ENCODE measurements around the gene INS.

INS gene

GRCh38 chr11:2149864-2150847 lies 10.9 kb downstream of the INS start:
- no peak for DNase-seq (ENCODE audit: low spot score in 2 of 2)
- H3K9me3 Mint-ChIP-seq = no peaks in the 10 kb centered on the region
- no peak overlapping the region for H3K4me3 Mint-ChIP-seq
- peaks cover 31% of the 10 kb centered on the region for H3K4me1 Mint-ChIP-seq
- no peaks in the 10 kb centered on the region for H3K36me3 Mint-ChIP-seq
- H3K27ac Mint-ChIP-seq = no peak overlapping the region
- no peak for ATAC-seq

- no peaks in the 10 kb centered on the region for H3K36me3 Mint-ChIP-seq
- H3K4me1 Mint-ChIP-seq = peaks cover 31% of the 10 kb centered on the region
- DNase-seq (ENCODE audit: low spot score in 2 of 2) (no peak), ATAC-seq (no peak)
- no peak overlapping the region for H3K4me3 Mint-ChIP-seq
- H3K9me3 Mint-ChIP-seq = no peaks in the 10 kb centered on the region
- no peak overlapping the region for H3K27ac Mint-ChIP-seq
Measured at GRCh38 chr11:2149460-2149859, 11.5 kb downstream of the INS start.

- Mint-ChIP-seq H3K36me3 (no peaks in the 10 kb centered on the region), H3K9me3 (no peaks in the 10 kb centered on the region), H3K4me3 (no peak overlapping the region), H3K4me1 (peaks cover 32% of the 10 kb centered on the region), H3K27ac (no peak overlapping the region)
- ATAC-seq = no peak
- DNase-seq (ENCODE audit: low spot score in 2 of 2) = no peak
Measured at GRCh38 chr11:2148595-2148994, 12.4 kb downstream of the INS start.

- DNase-seq (ENCODE audit: low spot score in 2 of 2) (no peak), ATAC-seq (no peak)
- peaks cover 44% of the 10 kb centered on the region for H3K4me1 Mint-ChIP-seq
- H3K27ac Mint-ChIP-seq = no peak overlapping the region
- H3K36me3 Mint-ChIP-seq = no peaks in the 10 kb centered on the region
- no peak overlapping the region for H3K4me3 Mint-ChIP-seq
- no peaks in the 10 kb centered on the region for H3K9me3 Mint-ChIP-seq
Measured at GRCh38 chr11:2147391-2147790, 13.6 kb downstream of the INS start.

- DNase-seq (ENCODE audit: low spot score in 2 of 2) (no peak), ATAC-seq (no peak)
- Mint-ChIP-seq H3K27ac (no peak overlapping the region), H3K4me1 (peaks cover 46% of the 10 kb centered on the region), H3K9me3 (no peaks in the 10 kb centered on the region), H3K36me3 (no peaks in the 10 kb centered on the region), H3K4me3 (no peak overlapping the region)
Measured at GRCh38 chr11:2146051-2146450, 15.0 kb downstream of the INS start.

GRCh38 chr11:2144544-2145248 lies 16.3 kb downstream of the INS start:
- ATAC-seq (no peak), DNase-seq (ENCODE audit: low spot score in 2 of 2) (no peak)
- no peaks in the 10 kb centered on the region for H3K36me3 Mint-ChIP-seq
- peak overlapping the region; percentile 59 for H3K4me3 Mint-ChIP-seq
- H3K4me1 Mint-ChIP-seq = peaks cover 35% of the 10 kb centered on the region
- no peak overlapping the region for H3K27ac Mint-ChIP-seq
- no peaks in the 10 kb centered on the region for H3K9me3 Mint-ChIP-seq

- peak overlapping the region; percentile 5 for H3K27ac Mint-ChIP-seq
- no peaks in the 10 kb centered on the region for H3K9me3 Mint-ChIP-seq
- peaks cover 34% of the 10 kb centered on the region for H3K4me1 Mint-ChIP-seq
- DNase-seq (ENCODE audit: low spot score in 2 of 2) (no peak), ATAC-seq (peak; percentile 1)
- peak overlapping the region; percentile 59 for H3K4me3 Mint-ChIP-seq
- no peaks in the 10 kb centered on the region for H3K36me3 Mint-ChIP-seq
Measured at GRCh38 chr11:2143799-2144543, 17.0 kb downstream of the INS start.

- no peak for ATAC-seq
- DNase-seq (ENCODE audit: low spot score in 2 of 2) = no peak
- H3K36me3 Mint-ChIP-seq = no peaks in the 10 kb centered on the region
- H3K4me1 Mint-ChIP-seq = peaks cover 34% of the 10 kb centered on the region
- peak overlapping the region; percentile 59 for H3K4me3 Mint-ChIP-seq
- peak overlapping the region; percentile 5 for H3K27ac Mint-ChIP-seq
- no peaks in the 10 kb centered on the region for H3K9me3 Mint-ChIP-seq
Measured at GRCh38 chr11:2143477-2143798, 17.6 kb downstream of the INS start.

- H3K4me3 Mint-ChIP-seq = peak overlapping the region; percentile 59
- no peaks in the 10 kb centered on the region for H3K9me3 Mint-ChIP-seq
- DNase-seq (ENCODE audit: low spot score in 2 of 2) (peak in 1 of 2 donors; percentile 68), ATAC-seq (peak; percentile 90)
- no peaks in the 10 kb centered on the region for H3K36me3 Mint-ChIP-seq
- peak overlapping the region; percentile 5 for H3K27ac Mint-ChIP-seq
- peaks cover 34% of the 10 kb centered on the region for H3K4me1 Mint-ChIP-seq
Measured at GRCh38 chr11:2142762-2143202, 18.2 kb downstream of the INS start.

GRCh38 chr11:2142300-2142759 lies 18.7 kb downstream of the INS start:
- no peak for ATAC-seq
- Mint-ChIP-seq H3K9me3 (no peaks in the 10 kb centered on the region), H3K36me3 (peaks cover 4% of the 10 kb centered on the region), H3K4me1 (peaks cover 34% of the 10 kb centered on the region), H3K27ac (peak overlapping the region; percentile 5), H3K4me3 (peak overlapping the region; percentile 59)
- no peak for DNase-seq (ENCODE audit: low spot score in 2 of 2)

- peaks cover 40% of the 10 kb centered on the region for H3K4me1 Mint-ChIP-seq
- H3K9me3 Mint-ChIP-seq = no peaks in the 10 kb centered on the region
- H3K27ac Mint-ChIP-seq = no peak overlapping the region
- H3K4me3 Mint-ChIP-seq = peak overlapping the region; percentile 59
- ATAC-seq (no peak), DNase-seq (ENCODE audit: low spot score in 2 of 2) (no peak)
- peaks cover 20% of the 10 kb centered on the region for H3K36me3 Mint-ChIP-seq
Measured at GRCh38 chr11:2140411-2141400, 20.3 kb downstream of the INS start.

GRCh38 chr11:2139621-2140337 lies 21.2 kb downstream of the INS start:
- no peak for ATAC-seq
- H3K27ac Mint-ChIP-seq = no peak overlapping the region
- no peaks in the 10 kb centered on the region for H3K9me3 Mint-ChIP-seq
- peak overlapping the region; percentile 59 for H3K4me3 Mint-ChIP-seq
- H3K4me1 Mint-ChIP-seq = peaks cover 40% of the 10 kb centered on the region
- DNase-seq (ENCODE audit: low spot score in 2 of 2) = no peak
- H3K36me3 Mint-ChIP-seq = peaks cover 27% of the 10 kb centered on the region

- Mint-ChIP-seq H3K36me3 (peaks cover 33% of the 10 kb centered on the region), H3K9me3 (no peaks in the 10 kb centered on the region), H3K27ac (peak within 1 kb of the TSS; percentile 48), H3K4me3 (peak within 1 kb of the TSS; percentile 69), H3K4me1 (peaks cover 40% of the 10 kb centered on the region)
- DNase-seq (ENCODE audit: low spot score in 2 of 2) (no peak), ATAC-seq (peak; percentile 18)
Measured at GRCh38 chr11:2139123-2139521, 21.9 kb downstream of the INS start, which contains the start of gene IGF2. Gene IGF2, minus strand, starts transcription at chr11:2139389. Its CDS starts 3,866 bp downstream, at chr11:2135523.
